GM19467 (cell line): ENCODE data around the gene PLBD2.

Experiments
- ATAC-seq: cut with Tn5 transposase; IDR thresholded peaks from one replicate; pipeline ENCODE4 v1.9.1; 2021; ENCODE audit warnings: mild to moderate bottlenecking, moderate library complexity; ENCODE audit not compliant: unreplicated experiment

PLBD2 gene

DNA sequence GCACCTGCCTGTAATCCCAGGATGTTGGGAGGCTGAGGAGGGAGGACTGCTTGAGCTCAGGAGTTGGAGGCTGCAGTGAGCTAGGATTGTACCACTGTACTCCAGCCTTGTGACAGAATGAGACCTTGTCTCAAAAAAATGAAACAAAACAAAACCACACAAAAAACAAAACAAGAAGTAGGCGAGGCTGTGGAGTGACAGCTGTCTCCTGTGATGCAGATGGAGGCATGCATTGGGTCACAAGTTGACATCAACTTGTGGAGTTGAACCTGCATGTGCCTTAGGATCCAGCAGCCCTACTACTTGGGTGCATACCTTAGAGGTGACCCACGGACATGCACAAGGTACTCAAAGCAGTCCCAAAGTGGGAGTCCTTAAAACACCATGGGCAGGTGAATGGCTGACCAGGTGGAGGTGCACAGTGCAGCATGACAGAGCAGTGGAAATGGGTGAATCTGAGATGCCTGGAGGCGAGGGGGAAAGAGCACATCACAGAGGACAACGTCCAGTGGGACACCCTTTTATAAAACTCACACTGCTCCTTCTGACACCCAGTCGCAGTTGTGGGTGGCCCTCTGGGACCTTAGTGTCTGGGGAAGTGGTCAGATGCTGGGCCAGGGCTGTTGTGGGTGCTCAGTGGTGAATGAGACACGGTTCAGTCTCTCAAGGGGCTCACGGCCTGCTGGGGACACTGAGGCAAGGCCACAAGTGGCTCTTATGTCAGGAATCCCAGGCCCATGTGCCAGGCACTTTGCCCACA is 12.7 kb downstream of the PLBD2 start:
- no peak for ATAC-seq

DNA sequence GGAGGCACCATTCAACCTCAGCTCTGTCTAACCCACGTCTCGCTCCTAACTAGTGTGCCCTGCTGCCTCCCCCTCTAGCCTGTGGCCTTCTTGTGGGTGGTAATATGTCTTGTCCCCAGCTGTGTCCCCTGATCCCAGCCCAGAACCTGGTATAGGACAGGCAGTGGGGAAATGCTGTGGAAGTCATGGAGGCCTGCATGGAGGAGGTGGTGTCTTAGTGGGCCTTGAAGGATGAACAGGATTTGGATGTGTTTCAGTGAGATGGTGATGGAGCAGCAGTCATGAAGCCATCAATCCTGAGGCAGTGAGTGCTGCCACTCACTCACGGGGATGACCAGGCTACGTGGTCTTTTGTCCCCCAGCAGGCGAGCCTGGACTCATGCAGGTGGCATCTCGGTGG is 13.4 kb downstream of the PLBD2 start:
- no peak for ATAC-seq

DNA sequence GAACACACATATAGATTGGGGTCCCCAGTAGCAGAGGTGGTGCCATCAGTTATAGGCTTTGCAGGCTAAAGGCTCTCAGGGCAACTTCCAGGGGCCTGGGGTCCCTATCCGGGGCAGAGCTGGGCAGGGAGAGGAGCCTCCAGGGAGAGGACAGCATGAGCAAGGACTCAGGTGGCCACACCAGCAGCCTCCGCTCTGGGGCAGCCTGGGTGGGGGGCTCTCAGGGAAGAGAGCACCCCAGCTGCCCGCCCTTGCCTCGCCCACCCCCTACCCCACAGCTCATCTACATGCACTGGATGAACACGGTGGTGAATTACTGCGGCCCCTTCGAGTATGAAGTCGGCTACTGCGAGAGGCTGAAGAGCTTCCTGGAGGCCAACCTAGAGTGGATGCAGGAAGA is 14.0 kb downstream of the PLBD2 start:
- ATAC-seq, result no peak

DNA sequence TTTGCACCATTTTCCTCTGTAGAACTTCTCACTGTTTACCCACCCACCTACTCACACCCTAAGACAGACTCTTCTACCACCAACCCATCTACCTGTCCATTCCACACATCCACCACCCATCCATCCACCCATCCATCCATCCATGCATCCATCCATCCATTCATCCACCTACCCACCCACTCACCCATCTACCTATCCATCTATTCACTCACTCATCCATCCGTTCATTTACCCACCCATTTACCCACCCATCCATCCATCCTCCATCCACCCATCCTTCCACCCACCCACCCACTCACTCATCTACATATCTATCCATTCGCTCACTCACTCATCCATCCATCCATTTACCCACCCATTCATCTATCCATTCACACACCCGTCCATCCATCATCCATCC is 15.1 kb downstream of the PLBD2 start:
- ATAC-seq, result no peak

DNA sequence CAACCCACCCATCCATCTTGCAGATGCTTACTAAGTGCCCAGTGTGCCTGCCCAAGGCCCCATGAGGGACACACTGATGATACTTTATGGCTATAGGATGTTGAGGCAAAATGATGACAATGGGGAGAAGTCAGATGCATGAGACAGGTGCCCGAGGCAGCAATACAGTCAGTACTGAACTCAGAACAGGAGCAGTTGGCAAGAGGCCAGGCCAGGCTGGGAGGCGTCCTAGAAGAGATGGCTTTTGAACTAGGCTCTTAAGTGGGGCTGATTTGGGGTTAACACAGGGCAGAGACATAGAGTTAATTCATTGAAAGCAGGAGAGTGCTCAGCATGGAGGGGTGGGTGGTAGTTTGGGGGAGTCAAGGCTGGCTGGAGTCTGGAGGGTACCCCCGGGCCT is 15.6 kb downstream of the PLBD2 start:
- no peak for ATAC-seq

DNA sequence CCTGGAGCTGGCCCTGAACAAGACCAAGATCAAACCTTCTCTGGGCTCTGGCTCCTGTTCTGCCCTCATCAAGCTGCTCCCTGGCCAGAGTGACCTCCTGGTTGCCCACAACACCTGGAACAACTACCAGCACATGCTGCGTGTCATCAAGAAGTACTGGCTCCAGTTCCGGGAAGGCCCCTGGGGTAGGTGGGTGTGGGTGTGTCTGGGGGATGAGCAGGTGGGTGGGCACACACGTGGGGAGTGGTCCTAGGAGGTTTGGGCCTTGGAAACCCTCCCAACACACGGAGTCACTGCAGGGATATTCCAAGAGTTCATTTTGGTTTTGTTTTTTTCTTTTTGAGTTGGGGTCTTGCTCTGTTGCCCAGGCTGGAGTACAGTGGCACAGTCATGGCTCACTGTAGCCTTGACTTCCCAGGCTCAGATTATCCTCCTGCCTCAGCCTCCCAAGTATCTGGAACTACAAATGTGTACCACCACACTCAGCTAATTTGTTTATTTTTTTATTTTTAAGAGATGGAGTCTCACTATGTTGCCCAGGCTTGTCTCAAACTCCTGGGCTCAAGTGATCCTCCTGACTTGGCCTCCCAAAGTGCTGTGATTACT is 16.5 kb downstream of the PLBD2 start:
- ATAC-seq, result no peak

DNA sequence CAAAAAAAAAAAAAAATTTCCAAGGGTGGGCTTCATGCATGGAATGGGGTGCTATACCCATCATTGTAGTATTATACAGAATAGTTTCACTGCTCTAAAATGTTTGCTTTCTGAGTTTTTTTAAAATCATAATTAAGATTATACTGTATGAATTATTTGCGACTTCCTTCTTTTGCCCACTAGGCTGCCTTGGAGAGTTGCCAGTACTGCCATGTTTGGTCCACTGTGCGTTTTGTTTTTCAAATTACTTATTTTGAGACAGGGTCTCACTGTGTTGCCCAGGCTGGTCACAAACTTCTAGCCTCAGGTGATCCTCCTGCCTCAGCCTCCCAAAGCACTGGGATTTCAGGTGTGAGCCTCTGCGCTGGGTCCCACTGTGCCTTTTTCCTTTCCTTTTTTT is 19.9 kb downstream of the PLBD2 start:
- no peak for ATAC-seq

DNA sequence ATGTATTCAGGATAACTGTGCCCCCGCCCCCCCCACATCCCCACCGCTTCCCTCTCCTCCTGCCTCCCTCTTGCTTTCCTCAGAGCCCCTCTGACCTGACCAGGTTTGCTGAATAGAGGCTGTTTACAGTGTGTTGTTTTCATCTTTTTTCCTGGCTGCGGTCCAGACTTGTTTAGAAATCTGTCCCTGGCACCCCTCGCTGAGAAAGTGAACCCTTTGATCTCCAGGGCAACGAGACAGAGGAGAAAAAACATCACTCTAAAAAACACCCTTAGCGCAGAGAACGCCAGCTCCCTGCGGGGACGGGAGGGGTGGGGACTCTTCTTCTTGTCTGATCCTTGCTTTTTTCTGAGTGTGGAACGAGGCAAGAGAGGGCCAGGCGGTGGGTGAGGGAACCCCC is 22.8 kb downstream of the PLBD2 start:
- no peak for ATAC-seq

DNA sequence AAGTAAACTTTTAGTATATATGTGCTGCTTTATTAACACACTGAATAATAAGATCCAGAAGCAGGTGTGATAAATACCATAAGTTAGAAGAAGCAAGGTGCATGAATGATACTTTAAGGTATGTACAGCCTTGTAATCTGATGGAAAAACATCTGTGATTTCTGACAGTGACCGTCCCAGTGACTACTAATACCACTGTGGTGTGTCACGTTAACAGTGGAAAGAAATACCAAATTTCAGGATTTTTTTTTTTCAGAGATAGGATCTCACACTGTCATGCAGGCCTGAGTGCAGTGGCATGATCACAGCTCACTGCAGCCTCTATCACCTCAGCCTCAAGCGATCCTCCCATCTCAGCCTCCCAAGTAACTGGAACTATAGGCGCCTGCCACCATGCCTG is 23.8 kb downstream of the PLBD2 start:
- no peak for ATAC-seq

DNA sequence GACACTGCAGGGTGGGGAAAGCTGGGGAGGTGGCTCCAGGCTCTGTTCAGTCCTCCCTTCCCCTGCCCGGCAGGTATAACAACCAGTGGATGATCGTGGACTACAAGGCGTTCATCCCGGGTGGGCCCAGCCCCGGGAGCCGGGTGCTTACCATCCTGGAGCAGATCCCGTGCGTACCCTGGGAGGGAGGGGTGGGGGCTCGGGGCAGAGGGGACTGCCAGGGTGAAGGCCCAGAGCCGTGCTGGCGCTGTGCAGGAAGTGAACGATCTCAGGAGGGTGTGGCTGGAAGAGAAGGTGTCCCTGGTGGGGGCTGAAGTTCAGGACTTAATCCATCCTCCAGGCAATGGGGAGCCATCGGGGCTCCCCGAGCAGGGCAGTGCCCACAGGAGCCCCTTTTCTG is 26.4 kb downstream of the PLBD2 start:
- ATAC-seq, result no peak

DNA sequence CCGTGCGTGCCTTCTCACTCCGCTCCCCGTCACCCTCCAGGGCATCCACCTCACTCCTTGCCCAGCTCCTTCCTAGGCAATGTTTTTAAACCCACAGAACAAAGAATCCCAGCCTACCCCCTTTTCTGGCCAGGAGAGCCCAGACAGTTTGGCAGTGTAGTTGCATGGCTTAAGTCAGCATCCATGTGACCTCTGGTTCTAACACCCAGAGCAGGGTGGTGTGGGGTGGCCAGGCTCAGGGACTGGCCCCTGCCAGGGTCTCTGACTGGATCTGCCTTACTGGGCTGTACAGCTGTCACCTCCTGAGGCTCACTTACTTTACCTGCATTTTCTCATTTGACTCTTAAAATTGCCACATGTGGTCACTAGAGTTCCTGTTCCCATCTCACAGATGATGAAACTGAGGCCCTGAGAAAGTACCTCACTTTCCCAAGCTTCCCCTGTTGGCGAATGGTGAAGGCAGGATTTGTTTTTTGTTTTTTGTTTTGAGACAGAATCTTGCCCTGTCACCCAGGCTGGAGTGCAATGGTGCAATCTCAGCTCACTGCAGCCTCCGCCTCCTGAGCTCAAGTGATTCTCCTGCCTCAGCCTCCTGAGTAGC is 27.0 kb downstream of the PLBD2 start:
- ATAC-seq, result no peak

DNA sequence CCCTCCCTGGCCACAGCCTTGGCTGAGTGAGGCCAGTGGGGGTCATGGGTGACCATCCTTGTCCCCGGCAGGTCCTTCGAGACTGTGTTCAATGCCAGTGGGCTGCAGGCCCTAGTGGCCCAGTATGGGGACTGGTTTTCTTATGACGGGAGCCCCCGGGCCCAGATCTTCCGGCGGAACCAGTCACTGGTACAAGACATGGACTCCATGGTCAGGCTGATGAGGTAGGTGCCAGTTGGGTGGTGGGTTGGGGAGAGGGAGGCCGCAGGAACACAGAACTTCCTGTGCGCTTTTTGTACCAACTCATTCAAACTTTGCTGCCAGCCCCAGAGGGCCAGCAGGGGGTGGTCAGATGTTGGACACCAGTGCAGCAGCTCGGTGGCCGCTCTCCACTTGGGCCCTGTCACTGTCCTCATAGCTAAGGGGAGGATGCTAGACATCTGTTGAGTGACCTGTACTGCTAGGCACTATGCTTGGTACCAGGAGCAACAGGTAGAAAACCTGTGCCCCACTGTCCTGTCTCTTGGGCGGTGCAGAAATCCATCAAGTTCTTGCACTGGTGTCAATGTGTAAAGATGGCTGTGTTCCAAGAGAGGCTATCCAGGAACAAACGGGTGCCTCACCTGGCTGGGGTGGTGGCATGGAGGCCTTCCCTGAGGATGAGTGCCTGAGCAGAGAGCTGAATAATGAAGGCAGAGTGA is 28.6 kb downstream of the PLBD2 start:
- no peak for ATAC-seq

DNA sequence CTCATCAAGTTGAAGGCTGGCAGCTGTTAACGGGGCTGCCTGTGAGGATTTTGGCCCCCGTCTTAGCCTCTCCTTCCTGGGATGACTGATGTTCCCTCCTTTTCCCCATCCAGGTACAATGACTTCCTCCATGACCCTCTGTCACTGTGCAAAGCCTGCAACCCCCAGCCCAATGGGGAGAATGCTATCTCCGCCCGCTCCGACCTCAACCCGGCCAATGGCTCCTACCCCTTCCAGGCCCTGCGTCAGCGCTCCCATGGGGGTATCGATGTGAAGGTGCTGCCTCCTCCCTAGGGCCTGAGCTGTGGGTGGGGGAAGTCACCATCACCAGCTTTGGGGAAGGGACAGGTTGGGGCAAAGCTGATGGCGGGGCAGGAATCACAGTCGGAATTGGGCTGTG is 29.2 kb downstream of the PLBD2 start:
- ATAC-seq, result no peak

DNA sequence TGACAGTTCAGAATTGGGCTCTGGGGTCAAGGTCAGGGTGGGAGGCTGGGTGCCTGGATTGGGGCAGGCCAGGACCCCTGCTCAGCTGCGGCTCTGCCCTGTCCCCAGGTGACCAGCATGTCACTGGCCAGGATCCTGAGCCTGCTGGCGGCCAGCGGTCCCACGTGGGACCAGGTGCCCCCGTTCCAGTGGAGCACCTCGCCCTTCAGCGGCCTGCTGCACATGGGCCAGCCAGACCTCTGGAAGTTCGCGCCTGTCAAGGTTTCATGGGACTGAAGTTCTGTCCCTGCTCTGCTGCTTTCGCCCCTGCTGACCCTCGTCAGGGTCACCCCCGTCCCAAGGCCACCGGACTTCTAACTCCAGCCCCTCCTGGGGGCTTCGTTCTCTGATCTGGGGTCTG is 30.0 kb downstream of the PLBD2 start:
- no peak for ATAC-seq

DNA sequence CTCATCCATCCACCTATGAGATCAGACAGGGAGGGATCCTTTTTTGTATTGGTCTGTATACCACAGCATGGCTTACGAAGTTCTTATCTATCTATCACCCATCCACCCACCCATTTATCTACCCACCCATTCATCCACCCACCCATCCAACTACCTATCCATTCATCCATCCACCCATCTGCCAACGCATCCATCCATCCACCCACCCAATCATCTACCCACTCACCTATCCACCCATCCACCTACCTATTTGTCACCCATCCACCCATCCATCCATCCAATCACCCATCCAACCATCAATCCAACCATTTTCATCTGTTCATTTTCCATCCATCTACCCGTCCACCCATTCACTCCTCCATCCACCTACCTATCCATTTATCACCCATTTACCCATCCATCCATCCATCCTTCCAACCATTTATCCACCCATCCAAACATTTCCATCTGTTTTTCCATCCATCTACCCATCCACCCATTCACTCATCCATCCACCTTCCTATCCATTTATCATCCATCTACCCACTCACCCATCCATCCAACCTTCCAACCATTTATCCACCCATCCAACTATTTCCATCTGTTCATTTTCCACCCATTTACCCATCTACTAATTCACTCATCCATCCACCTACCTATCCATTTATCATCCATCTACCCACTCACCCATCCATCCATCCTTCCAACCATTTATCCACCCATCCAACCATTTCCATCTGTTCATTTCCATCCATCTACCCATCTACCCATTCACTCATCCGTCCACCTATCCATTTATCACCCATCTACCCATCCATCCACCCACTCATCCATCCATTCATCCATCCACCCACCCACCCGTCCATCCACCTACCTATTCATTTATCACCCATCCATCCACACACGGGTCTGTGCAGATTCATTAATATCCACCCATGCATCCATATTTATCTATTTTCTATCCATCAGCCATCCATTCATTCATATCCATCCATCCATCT is 32.0 kb downstream of the PLBD2 start:
- ATAC-seq, result no peak

DNA sequence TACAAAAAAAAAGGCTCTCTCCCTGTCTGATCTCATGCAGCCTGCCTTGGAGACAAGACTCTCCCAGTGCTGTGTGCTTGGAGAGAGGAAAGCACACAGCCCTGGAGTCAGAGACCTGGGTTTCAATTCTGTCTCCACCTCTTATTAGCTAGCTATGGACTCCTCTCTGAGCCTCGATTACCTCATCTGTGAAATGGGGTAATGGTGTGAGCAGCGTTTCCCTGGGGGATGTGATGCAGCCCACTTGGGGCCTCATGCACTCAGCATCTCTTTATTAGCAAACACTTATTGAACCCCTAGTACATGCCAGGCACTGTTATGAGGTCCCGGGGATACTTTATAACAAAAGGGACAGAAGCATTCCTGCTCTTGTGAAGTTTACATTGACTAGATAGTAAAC is 32.8 kb downstream of the PLBD2 start:
- no peak for ATAC-seq

DNA sequence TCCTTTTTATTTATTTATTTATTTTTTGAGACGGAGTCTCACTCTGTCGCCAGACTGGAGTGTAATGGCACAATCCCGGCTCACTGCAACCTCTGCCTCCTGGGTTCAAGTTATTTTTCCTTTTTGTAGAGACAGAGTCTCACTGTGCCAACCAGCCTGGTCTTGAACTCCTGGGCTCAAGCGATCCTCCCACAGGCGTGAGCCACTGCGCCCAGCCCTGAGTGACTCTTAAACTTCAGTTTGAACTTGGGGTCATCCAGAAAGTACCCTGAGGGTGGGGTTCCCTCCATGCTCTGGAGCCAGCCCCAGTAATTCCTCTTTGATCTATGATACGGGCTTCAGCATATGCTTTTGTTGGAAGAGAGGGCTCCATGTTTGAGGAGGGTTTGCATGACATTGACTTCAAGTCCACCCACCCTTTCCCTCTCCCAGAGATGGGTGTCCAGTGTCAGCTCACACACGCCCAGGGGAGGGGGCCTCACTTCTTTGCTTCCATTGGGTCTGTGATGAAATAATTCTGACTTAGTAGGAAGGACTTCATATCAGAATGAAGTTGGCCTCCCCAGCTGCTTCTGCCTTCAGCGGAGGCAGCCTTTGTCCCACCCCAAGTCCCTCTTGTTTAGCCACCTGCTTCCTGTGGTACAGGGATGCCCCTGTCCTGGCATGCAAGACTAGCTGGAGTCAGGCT is 33.4 kb downstream of the PLBD2 start:
- no peak for ATAC-seq

DNA sequence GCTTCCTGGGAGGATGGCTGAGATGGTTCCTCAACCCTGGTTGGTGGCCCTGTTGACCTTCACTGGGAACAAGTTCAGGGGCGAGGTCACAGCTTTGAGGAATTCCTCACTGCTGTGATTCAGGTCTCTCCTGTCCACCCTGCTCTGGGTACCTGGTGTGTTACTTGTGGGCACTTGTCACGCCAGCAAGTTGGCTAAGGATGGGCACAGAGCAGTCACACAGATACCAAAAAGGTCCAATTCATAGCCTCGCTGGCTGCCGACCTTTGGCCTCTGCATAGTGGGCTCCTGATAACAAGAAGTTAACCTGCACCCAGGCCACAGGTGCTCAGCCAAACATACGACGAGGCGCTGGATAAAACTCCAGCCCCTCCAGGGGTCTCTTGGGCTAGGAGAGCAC is 34.1 kb downstream of the PLBD2 start:
- ATAC-seq, result no peak

DNA sequence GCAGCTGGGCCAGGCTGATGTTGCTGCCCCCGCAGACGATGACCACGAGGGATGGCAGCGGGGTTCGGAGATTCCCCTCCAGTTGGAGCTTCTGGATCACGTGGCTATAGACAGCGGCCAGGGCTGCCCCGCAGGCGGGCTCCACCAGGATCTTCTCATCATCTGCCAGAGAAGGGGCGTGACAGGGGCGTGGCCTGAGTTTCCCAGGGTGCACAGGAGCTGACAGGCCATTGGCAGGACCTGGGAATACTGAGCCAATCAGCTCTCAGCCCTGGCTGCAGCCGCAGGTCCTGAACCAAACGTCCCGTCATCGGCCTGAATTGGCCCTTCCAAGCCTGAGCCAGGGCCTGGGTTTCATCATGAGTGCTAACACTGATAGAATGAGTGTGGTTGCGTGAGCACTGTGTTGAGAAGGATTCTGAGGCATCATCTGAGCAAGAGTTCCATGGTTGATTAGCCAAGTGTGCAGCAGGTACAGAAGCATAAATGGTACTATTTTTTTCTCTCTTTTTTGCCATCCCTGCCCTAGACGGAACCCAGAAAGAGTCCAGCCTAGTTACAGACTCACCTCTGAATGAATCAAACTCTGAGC is 34.7 kb downstream of the PLBD2 start:
- no peak for ATAC-seq

DNA sequence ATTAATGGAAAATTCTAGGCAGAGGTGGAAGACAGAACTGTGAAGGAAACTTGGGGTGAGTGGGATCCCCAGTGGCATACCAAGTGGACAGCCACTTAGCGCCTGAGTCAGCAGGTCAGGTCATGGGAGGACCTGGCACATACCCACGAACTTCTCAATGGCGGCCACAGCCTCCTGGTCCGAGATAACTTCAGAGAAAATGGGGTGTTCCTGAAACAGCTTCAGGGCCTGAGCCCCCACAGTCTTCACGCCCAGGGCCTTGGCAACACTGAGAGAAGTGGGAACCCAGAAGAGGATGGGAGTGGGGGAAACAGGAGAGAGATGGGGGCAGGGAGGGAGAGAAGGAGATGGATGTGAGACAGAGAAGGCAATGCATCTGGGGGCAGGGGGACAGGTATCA is 35.4 kb downstream of the PLBD2 start:
- no peak for ATAC-seq
